ENCODE results near the gene GALR2. TPM values are rescaled to one million over a fixed set of nuclear protein-coding genes. Genes with fewer than 3 reads are reported as not detected.
"Not testable (repeated sequence)": the region's sequence is repeated elsewhere in the genome, so short reads cannot be mapped to it uniquely, and the experiment has no call there.

GALR2 gene
- polyA plus RNA-seq, 12 donors, result not detected

DNA sequence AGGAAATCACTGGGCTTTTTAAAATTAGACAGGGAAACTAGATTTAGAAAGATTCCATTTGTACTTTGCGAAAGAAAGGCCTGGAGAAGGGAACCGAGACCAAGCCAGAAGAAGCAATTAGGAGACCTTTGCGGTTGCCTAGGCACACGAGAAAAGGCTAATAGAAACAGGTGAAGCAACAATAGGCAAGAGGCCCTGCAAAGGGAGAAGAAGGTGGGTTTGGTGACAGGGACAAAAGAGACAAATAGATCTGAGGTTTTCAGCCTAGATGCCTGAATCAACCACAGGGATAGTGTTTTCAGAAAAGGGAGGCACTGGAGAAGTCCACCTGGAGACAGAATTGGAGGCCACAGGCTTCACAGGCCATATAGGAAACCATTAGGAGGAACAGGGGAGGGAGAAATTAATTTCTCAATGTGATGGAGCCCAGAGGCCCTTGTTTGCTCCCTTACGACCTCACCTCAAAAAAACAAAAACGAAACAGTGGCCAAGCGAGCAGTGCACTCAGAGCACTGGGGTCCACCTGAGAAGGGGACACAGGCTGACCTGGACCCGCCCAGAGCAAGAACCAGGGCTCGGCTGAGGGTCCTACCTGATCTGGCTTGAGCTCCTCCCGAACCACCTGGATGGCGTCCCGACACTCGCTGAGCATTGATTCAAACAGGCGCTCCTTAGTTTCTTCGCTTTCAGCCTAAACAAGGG is 24.6 kb upstream of the GALR2 start:
- DNase-seq, result no peak

DNA sequence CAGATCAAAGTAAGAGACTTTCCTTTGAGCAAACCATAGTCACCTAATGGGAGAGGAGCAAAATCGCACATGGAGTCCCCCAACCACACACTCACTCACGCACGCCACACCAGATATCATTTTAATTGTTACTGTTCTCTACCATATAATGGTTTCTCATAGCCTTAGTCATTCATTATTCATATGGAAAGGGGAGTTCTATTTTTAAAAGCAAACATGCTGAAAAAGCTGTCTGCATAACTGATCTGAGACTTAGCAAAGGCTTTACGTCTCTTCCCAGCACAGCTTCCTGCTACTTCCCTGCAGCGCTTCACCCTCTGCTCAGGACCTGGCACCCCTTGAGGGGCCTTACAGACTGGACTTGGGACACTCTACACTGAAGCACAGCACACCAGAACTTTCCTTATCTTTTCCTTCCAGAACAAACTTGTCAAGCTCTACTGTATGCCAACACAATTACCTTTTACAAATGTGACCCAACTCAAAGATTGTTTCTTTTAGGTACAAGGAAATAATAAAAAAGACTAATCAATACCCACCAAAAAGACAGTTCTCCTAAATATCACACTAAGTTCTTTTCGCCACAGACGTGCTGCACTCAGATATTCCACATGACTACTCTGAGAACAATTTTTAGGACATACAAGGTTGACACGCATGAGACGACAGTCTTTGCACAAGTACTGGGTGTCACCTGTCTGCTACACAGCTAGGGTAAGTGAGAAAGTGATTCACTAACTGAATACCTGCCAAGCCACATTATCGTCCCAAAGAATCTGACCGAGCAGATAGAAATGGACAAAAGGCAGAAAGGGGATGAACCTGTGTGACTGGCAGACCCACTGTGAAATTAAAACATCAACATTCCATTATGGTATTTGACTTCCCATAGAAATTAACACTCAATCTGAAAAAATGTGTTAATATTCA is 23.8 kb upstream of the GALR2 start:
- DNase-seq, result no peak

DNA sequence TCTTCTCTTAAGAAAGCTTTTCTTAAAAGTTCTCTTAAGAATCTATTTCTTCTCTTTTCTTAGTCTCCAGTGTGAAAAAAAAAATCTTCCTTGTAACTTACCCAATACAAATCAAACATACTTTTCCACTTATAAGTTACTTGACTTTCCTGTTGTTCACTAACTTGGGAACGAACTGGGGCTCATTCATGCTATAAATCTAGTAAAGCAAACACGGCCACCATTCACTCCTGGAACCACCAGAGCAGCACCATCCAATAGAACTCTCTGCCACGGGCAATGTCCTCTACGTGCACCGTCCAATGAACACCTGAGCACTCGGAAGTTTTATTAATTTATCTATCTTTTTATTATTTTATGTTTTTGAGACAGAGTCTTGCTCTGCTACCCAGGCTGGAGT is 23.0 kb upstream of the GALR2 start:
- no peak for DNase-seq

DNA sequence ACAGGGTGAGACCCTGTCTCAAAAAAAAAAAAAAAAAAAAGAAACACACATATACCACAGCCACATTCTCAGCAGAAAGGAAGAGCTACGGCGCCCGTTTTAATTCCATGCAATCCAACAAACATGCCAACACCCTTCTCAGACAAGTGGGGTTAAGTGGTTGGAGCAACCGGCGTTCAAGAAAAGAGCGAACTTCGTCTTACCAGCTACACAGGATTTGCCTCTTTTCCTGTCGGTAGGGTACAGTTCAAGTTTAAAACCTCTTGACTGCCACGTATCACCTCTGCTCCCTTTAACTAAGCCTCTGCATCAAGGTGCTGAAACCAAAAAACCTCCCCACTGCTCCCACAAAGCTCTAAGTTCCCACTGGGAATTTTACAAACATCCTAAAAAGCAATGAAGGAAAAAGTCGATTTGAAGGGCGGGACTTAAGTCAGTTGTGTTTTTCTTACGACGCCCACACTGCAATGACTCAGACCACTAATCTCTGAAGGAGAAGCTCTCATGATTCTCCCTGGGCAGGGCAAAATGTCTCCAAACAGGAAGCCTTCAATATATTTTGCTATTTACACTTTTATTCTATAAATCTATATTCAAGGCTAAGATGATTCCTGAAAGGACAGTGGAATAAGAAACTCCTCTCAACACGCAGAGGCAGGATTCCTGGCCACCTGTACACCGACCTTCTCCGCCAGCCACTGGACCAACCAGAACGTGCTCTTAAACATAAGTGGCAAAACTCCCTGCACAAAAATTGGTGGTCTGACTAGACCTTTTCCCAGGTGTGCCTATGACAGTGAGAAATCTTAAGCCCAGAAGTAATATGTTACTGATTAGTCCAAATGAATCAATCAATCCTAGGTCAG is 21.1 kb upstream of the GALR2 start:
- DNase-seq, result no peak

DNA sequence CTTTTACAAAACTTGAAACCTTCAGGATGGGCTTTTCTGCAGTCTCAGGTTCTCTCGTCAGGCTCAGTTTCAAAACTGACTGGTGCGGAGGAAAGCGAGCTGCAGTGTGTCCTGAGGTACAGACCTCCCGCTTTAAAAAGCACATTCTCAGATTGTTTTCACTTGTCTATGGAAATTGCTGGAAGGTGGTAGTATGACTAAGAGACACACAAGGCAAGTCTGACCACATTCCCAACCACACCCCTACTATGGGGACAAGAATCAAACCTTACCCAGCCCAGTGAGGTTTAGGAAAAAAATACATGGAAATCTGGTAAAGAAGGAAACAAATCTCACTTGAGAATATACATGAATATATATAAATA is 20.5 kb upstream of the GALR2 start:
- no peak for DNase-seq

DNA sequence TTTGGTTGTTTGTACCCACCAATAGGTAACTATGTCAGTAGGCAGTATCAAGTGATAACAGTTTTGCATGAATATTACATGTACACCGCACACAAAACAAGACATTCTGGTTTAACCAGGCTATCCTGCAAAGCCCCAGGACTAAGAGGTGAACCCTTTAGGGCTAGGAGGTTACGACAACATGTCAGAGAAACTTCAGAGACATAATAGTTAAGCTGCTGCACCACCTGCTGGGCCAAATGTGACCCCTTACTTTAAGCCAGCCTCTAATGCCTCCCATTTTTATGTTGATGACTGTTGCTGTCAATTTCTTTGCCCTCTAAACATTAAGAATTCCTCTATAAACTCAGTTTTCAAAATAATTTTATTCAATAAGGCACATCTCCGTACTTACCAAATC is 17.7 kb upstream of the GALR2 start:
- DNase-seq, result no peak

DNA sequence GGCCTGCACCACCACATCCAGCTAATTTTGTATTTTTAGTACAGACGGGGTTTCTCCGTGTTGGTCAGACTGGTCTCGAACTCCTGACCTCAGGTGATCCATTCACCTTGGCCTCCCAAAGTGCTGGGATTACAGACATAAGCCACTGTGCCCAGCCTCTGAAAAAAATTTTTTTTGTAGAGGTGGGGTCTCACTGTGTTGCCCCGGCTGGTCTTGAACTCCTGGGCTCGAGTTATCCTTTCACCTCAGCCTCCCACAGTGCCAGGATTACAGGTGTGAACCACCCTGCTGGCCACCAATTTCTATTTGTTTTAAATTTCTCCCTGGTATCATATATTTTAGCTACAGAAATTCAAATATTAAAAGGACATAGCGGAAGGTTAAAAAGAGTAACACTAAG is 16.3 kb upstream of the GALR2 start:
- DNase-seq, result not testable (repeated sequence)

DNA sequence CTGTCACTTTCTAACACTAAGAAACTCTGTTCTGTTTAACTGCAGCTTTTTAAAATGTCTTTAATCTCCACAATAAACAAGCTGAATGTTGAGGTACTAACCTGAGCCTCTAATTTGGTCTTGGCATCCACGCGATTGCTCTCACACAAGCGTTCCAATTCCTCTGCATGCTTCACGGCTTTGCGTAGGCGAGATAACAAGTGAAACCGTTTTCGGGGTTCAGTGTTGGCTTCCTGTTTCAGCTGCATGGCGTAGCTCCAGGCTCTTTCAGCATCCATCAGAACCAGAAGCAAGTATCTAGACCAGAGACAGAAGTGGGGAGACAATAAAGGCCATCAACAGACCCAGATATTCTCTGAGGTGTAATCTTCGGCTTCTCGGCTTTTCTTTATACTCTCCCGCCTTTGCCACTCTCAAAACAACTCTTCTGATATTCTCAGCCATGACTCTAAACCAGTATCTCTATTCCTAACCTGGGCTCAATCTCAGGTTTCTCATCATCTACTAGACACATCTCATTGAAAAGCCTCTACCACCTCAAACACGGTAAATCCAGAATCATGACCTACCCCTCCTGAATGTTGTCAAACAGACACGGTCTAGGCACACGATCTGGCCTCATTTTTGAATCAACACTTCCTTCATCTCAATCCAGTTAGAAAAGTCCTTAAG is 10.6 kb upstream of the GALR2 start:
- no peak for DNase-seq

DNA sequence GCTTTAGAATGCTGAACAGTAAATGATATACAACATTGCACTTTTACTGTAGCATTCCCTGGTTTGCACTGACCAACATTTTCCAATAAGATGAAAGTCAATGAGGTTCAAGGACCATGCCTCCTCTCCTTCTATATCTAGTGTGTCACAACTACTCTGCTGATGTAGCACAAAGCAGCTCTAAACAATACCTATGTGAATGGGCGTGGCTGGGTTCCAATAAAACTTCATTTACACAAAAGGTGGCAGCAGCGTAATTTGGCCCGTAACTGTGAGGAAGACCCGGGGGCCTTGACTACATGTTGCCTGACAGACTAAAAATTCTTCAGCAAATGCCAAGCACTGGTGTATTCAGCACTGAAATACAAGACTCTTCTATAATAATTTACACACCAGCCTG is 8.8 kb upstream of the GALR2 start:
- DNase-seq, result no peak

DNA sequence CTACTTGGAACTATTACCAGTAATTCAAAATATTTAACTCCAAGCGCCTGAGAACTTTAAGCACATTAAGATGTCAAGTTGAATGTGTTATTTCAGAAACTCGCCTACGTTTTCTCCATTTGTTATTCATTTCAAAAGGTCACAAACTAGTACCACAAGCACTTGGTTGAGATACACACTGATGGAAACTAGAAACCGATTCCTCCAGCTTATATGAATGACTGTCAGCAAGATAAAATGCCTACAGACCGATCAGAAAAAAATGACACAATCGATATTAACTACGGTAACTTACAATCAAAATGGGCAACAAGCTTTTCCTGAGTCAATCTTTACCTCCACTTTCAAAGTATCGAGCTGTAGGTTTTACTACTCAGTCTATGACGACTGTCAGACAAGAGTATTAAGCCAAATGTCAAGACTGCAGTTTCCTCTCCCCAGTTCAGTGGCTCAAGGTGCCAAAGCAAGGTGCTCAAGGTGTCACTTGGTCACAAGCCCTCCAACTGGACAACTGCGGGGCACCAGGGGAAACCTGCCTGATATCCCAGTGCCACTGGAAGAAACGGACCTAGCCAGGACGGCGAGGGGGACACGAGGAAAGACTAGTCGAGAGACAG is 2.9 kb upstream of the GALR2 start:
- no peak for DNase-seq

DNA sequence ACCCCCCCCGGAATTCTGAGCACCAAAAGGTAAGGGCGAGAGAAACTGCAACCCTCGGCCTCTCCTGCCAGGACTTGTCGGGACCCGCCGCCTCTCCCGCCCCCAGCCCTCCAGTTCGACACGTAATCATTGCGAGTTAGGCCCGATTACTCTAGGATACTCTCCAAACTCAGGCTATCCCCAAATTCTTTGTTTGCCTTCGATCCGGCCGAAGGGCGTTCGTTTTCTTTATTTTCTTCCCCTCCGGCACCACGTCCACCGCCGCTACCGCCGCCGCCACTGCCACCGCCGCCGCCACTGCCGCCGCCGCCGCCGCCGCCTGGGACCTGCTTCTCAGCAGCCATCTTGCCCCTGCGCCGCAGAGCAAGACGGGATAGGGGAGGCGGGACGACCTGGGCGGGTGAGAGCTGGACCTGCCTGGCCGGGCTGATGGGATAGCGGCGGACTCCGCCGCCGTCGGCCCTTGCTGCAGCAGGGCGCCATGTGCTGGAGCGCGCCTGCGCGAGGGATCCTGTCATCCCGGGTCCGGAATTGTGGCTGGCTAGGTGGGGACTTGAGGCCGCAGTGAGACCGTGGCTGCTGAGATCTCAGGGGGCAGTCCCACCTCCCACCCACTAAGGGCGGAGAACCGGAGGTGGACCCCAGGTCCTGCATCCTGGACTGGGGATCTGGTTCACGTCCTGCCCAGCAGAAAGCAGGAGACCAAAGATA is 2.3 kb upstream of the GALR2 start, which contains the start of gene SRP68:
SRP68 (minus strand) TSS at position 370 of the 711 bp plus-strand sequence; CDS start at position 344, 26 bp downstream.
- DNase-seq, result peak; percentile 91

DNA sequence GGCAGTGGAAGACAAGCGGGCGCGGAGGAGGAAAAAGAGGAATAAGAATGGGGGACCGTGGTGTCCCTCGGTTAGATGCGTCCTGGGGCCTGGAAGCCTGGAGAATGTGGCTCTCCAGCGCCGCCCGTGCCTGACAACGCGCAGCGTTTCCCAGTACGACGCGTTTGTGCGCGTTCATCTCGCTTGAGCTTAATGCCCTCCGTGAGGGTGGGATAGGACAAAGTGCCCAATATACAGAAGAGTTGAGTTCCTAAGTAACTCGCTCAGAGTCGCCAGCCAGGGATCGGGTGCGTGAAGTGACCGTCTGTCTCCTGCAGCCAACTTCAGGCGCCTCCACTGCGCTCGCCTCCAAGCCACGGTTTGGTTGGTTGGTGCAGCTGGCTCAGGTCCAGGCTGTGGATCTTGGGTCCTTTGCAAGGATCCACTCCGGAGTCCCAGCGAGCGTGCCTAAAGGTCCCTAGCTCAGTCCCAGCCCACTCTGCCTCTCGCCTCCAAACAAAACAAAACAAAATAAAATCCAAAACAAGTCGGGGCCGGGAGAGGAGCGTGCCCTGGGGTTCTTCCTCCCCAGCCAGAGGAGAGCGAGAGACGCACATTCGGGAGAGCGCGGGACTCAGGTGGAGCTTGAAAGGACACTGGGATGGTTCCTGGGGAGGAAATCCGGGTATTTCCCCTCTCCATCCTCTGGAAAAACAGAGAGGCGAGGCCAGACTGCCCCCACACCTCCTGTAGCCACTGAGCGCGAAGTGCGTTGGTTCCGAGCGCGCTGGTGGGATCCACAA is 974 bp downstream of the GALR2 start:
- no peak for DNase-seq

DNA sequence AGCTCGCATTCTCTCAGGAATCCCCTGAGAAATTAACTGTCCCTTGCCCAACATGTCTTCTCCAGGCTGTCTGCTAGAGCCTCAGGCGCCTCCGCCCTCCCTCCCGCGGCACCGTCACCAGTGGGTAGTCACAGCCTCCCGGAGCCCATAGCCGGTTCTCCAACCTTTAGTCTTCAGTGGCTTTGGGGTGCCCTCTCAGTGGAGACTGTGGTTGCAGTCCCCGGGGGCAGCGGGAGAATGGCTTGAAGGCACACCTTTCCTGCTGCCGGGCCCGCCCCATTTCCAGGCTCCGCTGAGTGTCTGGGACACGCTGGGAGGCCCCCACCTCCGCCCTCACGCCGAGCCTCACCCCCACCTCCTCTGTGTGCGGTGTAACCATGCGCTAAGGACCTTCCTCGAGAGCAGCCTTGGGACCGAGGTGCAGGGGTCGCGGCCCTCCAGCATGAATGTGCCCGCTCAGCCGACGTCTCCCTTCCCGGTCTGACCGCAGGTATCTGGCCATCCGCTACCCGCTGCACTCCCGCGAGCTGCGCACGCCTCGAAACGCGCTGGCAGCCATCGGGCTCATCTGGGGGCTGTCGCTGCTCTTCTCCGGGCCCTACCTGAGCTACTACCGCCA is 1.7 kb downstream of the GALR2 start:
- DNase-seq, result no peak

DNA sequence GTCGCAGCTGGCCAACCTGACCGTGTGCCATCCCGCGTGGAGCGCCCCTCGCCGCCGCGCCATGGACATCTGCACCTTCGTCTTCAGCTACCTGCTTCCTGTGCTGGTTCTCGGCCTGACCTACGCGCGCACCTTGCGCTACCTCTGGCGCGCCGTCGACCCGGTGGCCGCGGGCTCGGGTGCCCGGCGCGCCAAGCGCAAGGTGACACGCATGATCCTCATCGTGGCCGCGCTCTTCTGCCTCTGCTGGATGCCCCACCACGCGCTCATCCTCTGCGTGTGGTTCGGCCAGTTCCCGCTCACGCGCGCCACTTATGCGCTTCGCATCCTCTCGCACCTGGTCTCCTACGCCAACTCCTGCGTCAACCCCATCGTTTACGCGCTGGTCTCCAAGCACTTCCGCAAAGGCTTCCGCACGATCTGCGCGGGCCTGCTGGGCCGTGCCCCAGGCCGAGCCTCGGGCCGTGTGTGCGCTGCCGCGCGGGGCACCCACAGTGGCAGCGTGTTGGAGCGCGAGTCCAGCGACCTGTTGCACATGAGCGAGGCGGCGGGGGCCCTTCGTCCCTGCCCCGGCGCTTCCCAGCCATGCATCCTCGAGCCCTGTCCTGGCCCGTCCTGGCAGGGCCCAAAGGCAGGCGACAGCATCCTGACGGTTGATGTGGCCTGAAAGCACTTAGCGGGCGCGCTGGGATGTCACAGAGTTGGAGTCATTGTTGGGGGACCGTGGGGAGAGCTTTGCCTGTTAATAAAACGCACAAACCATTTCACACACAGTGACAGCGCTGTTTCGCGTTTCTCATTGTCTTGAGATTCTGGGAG is 2.4 kb downstream of the GALR2 start:
- DNase-seq, result no peak

DNA sequence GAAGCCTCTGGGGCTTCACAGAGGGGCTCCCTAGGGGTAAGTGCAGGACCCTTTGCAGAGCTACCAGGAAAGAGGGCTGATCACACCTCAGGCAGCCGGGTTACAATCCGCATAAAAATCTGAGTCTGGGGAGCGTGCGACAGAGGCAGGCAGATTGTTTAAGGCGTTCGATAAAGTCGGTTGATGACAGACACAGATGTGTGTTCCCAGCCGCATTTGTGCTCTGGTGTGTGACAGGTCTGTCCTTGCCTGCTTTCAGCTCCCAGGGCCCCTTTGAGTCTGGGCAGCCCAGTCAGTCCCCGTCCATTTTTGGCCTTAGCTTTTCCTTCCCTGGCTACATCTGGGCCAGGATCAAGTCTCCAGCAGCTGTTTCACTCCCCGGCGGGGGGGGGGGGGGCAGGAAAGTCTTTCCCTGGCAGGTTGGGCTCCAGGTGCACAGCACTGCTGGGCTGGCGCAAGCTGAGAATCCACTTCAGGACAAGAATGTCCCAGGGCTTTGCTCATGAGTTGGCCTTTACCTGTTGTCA is 3.1 kb downstream of the GALR2 start:
- DNase-seq, result no peak

DNA sequence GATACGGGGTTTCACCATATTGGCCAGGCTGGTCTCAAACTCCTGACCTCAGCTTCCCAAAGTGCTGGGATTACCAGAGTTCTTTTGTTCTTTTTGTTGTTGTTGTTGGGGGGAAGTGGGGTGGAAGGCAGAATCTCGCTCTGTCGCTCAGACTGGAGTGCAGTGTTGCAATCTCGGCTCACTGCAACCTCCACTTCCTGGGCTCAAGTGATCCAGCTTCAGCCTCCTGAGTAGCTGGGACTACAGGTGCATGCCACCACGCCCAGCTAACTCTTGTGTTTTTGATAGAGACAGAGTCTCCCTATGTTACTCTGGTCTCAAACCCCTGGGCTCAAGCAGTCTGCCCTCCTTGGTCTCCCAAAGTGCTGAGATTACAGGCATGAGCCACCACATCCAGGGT is 3.8 kb downstream of the GALR2 start:
- DNase-seq, result not testable (repeated sequence)

DNA sequence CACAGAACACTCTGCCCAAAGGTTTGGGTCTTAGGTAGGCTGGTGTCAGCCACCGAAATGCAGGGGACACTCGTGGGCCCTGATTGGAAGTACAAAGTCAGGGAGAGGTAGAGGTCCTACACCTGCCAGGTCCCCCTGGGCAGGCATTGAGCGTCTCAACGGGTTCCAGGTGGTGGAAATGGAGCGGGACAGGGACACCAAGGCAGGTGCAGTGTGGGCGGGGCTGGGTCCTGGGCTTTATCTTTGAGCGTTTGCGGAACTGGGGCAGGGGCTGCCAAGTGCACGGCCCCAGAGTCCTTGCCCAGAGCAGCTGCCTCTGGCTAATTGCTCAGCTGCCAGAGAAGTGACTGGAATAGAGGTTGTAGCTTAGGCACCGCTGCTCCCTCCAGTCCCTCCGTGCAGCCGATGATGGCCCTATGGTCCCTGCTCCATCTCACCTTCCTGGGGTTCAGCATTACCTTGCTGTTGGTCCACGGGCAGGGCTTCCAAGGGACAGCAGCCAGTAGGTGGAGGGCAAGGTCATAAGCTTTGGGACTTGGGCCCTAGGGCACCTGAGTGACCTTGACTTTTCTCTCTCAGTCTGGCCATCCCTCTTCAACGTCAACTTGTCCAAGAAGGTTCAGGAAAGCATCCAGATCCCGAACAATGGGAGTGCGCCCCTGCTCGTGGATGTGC is 4.4 kb downstream of the GALR2 start, which contains the start of gene ZACN:
ZACN (plus strand) TSS at position 323 of the 675 bp plus-strand sequence; CDS start at position 406, 83 bp downstream.
- DNase-seq, result no peak

Data from muscle of arm (tissue), 12 donors.